Inferior parietal cortex (tissue), 1 donor: Measurements from ENCODE around the gene PLIN4.
"Not testable (repeated sequence)": the region's sequence is repeated elsewhere in the genome, so short reads cannot be mapped to it uniquely, and the experiment has no call there.

Experiments used
- DNase-seq: peaks from one replicate; pipeline ENCODE4 v3.0.0-alpha.2; 2016; ENCODE audit errors: extremely low spot score

PLIN4 gene

GRCh38 chr19:4543842-4544647 lies 25.8 kb upstream of the PLIN4 start:
- no peak for DNase-seq

DNA sequence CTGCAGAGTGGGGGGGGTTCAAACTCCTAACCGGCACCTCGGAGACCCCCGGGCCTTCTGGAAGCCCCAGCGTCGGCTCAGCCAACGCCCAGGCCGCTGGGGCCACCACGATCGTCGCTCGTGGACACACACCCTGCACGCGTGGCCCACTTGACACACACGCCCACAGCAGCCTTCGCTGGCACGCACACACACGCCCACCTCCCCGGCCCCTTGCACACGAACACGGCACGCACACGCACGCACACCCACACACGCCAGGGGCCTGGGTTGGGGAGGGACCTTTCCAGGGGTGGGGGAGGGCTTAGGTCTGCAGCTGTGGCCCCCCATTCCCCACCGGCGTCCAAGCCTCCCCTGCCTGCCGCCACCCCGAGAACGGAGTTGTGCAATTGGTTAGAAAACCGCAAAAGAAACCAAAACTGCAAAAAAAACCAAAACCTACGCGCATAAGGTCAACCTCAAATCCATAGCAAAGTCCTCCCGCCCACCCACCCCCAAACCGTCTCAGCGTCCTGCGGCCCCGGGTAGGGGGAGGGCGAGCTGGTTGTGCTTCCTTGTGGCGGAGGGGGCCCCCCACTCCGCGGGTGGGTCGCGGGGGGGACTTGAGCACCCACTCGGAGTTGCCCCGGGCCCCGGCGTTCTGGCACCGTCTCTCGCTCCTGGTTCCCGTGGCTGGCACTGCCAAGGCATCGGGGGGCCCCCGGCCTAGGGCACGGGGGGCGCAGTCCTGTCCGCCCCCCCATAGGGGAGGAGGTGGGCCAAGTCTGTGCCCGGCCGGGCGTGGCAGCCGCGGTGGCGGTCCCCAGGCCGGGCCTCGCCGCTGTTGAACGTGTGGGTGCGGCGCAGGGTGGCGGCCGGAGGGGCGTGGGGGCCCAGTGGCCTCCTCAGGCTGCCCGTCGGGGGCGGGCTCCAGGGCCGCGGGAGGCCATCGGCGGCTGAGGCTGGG lies 24.9 kb upstream of the PLIN4 start:
- DNase-seq, result no peak

GRCh38 chr19:4541806-4542145 lies 23.5 kb upstream of the PLIN4 start:
- DNase-seq, result not testable (repeated sequence)

GRCh38 chr19:4541114-4541805 lies 23.0 kb upstream of the PLIN4 start:
- DNase-seq, result no peak

GRCh38 chr19:4539693-4540581 lies 21.7 kb upstream of the PLIN4 start, which contains the start of gene LRG1:
TSS of gene LRG1 (minus strand) at chr19:4540036. CDS start at chr19:4540013, 23 bp downstream.
- no peak for DNase-seq

DNA sequence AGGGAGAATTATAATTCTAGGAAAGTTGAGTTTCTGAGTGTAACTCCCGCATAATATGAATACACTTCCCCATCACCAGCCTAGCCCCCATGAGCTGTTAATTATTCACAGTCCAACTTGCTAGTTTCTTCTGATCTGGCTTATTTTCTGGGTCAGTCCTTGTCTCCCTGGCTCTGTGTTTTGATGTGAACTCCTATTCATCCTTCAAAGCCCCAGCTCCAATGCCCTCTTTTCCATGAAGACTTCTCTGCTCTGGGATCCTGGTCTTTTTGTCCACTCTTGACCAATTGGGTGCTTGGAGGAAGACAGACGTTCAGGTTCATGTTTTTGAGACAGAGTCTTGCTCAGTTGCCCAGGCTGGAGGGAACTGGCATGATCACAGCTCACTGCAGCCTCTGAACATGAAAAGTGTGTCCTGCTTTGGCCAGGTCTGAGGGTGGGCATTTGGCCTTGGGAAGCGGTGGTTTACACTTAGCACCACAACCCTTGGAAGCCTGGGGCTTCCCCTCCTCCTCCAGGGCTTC lies 20.9 kb upstream of the PLIN4 start:
- no peak for DNase-seq

DNA sequence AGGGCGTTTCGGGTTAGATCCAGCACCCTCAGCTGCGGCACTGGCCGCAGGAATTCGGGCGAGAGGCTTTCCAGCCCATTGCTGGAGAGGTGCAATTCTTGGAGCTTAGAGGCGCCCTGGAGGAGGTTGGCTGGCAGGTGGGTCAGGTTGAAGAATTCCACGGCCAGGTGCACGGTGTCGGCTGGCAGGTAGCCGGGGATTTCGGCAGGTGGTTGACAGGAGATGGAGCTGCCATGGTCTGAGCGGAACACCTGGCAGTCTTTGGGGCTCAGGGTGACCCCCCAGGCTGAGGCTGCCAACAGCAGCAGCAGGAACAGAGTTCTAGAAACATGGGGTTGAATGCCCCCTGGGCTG lies 20.3 kb upstream of the PLIN4 start:
- DNase-seq, result no peak

- no peak for DNase-seq
Observed at GRCh38 chr19:4537953-4538600, 19.8 kb upstream of the PLIN4 start.

DNA sequence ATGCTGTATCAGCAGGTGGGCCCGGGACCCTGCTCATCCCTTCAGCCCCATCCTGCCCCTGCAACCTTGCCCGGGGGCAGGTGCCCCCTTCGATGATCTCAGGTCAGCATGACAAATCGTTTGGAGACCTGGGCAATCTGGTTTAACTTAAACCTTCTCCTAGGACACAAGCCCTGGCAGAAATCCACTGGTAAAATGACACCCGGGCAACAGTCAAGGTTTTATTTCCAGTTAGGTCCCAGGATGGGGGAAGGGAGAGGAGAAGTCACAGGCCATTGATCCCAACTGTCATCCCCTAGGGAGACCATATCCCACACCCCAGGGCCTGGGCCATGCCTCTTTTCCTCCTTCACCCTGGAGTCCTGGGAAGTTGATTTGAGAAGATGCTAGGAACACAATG lies 18.5 kb upstream of the PLIN4 start:
- no peak for DNase-seq

GRCh38 chr19:4534836-4535658 lies 16.8 kb upstream of the PLIN4 start, which contains the start of gene PLIN5:
TSS of gene PLIN5 (minus strand) at chr19:4535224. CDS start at chr19:4534074, 1,150 bp downstream.
- peak; percentile 59 for DNase-seq

GRCh38 chr19:4533835-4534424 lies 15.6 kb upstream of the PLIN4 start:
- no peak for DNase-seq

DNA sequence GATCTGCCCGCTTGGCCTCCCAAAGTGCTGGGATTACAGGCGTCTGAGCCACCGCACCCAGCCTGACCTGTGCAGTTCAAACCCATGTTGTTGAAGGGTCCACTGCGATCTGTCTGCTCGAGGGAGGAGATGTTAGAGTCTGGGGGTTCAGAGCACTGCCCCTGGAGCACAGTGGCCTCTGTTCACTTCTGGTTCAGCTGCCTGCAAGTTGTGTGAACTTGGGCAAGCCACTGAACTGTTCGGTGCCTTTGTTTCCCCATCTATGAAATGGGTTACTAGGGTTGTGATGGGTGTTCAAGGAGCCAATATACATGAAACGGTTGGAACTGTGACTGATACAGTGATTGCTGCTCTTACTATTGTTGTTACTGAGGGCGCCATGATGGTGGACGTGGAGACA lies 15.0 kb upstream of the PLIN4 start:
- DNase-seq, result no peak

DNA sequence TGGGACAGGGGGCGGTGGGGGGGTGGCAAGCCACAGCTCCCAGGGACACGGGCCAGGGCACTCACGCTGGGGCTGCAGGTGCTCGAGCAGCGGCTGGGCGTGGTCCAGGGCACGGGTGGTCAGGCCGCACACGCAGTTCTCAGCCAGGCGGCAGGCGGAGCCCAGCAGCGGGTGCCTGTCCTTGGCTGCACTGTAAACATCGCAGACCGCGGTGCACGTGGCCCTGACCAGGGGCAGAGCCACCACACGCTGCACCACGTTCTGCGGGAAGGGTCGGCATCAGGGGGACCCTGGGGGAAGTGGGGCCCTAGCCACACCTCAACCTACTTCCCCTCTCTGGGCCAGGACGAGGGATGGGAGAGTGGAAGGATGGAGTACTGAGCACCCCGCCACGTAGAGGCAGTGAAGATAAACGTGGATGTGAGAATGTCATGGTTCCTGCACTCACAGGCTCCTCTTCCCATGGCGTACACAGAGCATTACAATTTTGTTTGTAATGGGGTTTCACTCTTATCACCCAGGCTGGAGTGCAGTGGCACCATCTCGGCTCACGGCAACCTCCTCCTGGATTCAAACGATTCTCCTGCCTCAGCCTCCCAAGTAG lies 13.4 kb upstream of the PLIN4 start:
- DNase-seq, result no peak

DNA sequence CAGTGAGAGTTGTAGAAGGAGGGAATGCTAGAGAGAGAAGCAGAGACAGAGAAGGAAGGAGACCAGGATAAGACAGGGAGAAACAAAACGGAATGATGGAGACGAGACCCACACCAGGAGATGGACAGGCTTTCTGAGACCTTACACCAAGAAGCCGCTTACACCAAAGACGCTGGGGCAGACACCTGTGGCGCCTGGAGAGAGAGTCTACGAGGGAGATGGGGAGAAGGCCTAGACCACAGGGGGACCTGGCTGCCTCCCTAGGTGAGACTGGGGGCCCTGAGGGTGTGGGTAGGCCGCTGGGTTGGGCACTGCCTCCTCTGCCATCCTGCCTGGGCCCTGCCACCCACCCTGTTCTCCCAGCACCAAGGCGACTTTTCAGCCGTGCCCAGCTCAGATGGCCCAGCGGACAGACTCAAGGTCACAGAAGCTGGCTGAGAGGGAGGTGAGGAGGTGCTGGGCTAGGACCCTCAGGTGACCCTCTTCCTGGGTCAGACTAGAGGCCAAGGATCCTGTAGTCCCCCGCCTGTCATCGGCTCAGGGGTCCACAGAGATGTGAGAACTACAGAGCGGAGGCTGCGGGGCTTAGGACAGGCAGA lies 11.7 kb upstream of the PLIN4 start:
- DNase-seq, result no peak

GRCh38 chr19:4528843-4529242 lies 10.6 kb upstream of the PLIN4 start:
- no peak for DNase-seq

DNA sequence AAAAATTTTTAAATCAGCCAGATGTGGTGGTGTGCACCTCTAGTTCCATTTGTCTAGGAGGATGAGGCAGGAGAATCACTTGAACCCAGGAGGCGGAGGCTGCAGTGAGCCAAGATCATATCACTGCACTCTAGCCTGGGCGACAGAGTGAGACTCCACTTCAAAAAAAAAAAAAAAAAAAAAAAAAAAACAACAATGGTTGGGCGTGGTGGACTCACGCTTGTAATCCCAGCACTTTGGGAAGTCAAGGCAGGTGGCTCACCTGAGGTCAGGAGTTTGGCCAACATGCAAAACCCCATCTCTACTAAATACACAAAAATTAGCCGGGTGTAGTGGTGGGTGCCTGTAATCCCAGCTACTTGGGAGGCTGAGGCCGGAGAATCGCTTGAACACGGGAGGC lies 9.1 kb upstream of the PLIN4 start:
- not testable (repeated sequence) for DNase-seq

DNA sequence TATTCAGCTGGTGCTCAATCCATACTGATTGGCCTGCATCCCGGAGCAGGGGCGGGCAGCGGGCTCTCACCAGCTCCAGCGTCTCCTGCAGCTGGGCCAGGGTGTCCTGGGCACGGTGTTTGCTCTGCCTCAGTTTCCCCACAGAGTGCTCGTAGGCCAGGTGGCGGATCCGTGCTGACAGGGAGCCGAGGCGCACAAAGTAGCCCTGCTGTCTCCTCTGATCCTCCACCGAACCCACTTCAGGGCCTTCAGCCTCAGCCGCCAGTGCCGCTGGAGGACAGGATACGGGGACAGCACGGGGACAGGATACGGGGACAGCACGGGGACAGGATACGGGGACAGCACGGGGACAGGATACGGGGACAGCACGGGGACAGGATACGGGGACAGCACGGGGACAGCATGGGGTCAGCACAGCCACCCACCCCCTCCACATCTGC lies 7.3 kb upstream of the PLIN4 start:
- DNase-seq, result no peak
